ENCODE results near the gene DEPDC5.

The DEPDC5 gene

DNA sequence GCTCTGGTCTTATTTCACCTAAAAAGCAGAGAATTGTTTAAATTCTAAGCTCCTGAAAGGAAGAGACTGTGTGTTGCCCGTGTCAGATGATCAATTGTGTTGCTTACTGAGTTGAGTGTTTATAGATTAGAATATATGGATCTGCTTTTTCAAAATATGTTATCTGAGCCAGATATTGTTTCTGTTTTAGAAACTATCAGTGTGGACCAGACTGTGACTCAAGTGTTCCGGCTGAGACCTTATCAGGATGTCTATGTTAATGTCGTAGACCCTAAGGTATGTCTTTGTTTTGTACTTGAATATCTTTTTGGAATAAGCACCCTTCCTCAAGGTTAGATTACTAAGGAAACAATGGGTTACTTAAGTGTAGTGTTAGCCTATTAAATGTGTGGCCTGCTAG is 11.0 kb downstream of the DEPDC5 start:
- H3K79me2 ChIP-seq = no peaks in the 10 kb centered on the region
- H3K36me3 ChIP-seq (ENCODE audit: control insufficient read depth, insufficient read depth, low read length) = no peaks in the 10 kb centered on the region
- no peaks in the 10 kb centered on the region for H3K4me1 ChIP-seq
- H3K27ac ChIP-seq = no peak overlapping the region
- H3K4me3 ChIP-seq (ENCODE audit: low read depth, low read length) = no peak overlapping the region
- H2AFZ ChIP-seq = no peak overlapping the region
- no peaks in the 10 kb centered on the region for H3K9me3 ChIP-seq (ENCODE audit: control insufficient read depth, low read length)
- H3K27me3 ChIP-seq (ENCODE audit: control insufficient read depth, insufficient read depth, low read length) = no peaks in the 10 kb centered on the region
- no peak for TF ChIP-seq CTCF (IDR thresholded peaks at IDR 0.05)
- no peak overlapping the region for H3K9ac ChIP-seq
- no peak overlapping the region for H3K4me2 ChIP-seq (ENCODE audit: low read length)

- H3K4me1 ChIP-seq = no peaks in the 10 kb centered on the region
- no peak overlapping the region for H3K9ac ChIP-seq
- H3K36me3 ChIP-seq (ENCODE audit: control insufficient read depth, insufficient read depth, low read length) = no peaks in the 10 kb centered on the region
These were observed 14.7 kb downstream of the DEPDC5 start for GRCh38 chr22:31768422-31769059.

GRCh38 chr22:31773416-31773815 is 19.6 kb downstream of the DEPDC5 start:
- Histone ChIP-seq H3K79me2 (no peaks in the 10 kb centered on the region), H3K4me3 (ENCODE audit: low read depth, low read length) (no peak overlapping the region), H3K36me3 (ENCODE audit: control insufficient read depth, insufficient read depth, low read length) (no peaks in the 10 kb centered on the region), H3K4me1 (no peaks in the 10 kb centered on the region), H3K27ac (no peak overlapping the region), H2AFZ (no peak overlapping the region), H3K9me3 (ENCODE audit: control insufficient read depth, low read length) (no peaks in the 10 kb centered on the region), H3K4me2 (ENCODE audit: low read length) (no peak overlapping the region), H3K9ac (no peak overlapping the region), H3K27me3 (ENCODE audit: control insufficient read depth, insufficient read depth, low read length) (no peaks in the 10 kb centered on the region)
- TF ChIP-seq CTCF (IDR thresholded peaks at IDR 0.05) = no peak

More at GRCh38 chr22:31768422-31769059, 14.7 kb downstream of the DEPDC5 start:
- H3K79me2 ChIP-seq = no peaks in the 10 kb centered on the region
- no peaks in the 10 kb centered on the region for H3K9me3 ChIP-seq (ENCODE audit: control insufficient read depth, low read length)
- no peaks in the 10 kb centered on the region for H3K27me3 ChIP-seq (ENCODE audit: control insufficient read depth, insufficient read depth, low read length)
- H2AFZ ChIP-seq = no peak overlapping the region
- no peak overlapping the region for H3K27ac ChIP-seq
- H3K4me3 ChIP-seq (ENCODE audit: low read depth, low read length) = no peak overlapping the region
- no peak for TF ChIP-seq CTCF (IDR thresholded peaks at IDR 0.05)
- no peak overlapping the region for H3K4me2 ChIP-seq (ENCODE audit: low read length)

DNA sequence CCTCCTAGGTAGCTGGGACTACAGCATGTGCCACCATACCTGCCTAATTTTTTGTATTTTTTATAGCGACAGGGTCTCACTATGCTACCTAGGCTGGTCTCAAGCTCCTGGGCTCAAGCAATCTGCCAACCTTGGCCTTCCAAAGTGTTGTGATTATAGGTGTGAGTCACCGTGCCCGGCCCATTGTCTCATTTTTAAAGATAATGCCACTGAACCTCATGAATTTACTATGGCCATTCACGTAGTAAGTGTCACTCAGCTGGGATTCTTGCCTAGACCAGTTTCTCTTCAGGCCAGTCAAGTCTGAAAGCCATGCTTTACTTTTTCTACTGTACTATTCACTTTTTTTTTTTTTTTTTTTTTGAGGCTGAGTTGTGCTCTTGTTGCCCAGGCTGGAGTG is 22.4 kb downstream of the DEPDC5 start:
- Histone ChIP-seq H2AFZ (no peak overlapping the region), H3K9me3 (ENCODE audit: control insufficient read depth, low read length) (no peaks in the 10 kb centered on the region), H3K27ac (no peak overlapping the region), H3K36me3 (ENCODE audit: control insufficient read depth, insufficient read depth, low read length) (no peaks in the 10 kb centered on the region), H3K27me3 (ENCODE audit: control insufficient read depth, insufficient read depth, low read length) (no peaks in the 10 kb centered on the region), H3K9ac (no peak overlapping the region), H3K4me2 (ENCODE audit: low read length) (no peak overlapping the region), H3K4me3 (ENCODE audit: low read depth, low read length) (no peak overlapping the region), H3K79me2 (no peaks in the 10 kb centered on the region), H3K4me1 (no peaks in the 10 kb centered on the region)
- TF ChIP-seq CTCF (IDR thresholded peaks at IDR 0.05) = no peak

DNA sequence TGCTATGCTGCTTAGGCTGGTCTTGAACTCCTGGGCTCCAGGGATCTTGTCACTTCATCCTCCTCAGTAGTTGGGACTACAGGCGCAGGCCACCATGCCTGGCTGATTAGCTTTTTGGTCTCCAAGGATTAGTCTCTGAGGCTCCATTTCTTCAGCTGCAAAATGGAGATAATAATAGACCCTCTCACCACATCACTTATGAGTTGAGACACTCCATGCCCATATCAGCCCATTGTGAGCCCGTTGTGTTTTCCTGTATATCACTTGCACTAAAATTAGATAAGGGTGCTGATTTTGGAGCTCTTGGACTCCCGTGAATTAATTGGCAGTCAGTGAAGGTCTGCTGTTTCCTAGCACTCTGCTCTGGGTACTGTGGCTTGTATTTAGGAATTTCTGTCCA is 36.0 kb downstream of the DEPDC5 start:
- Histone ChIP-seq H3K79me2 (no peaks in the 10 kb centered on the region), H2AFZ (no peak overlapping the region), H3K27me3 (ENCODE audit: control insufficient read depth, insufficient read depth, low read length) (no peaks in the 10 kb centered on the region), H3K9ac (no peak overlapping the region), H3K27ac (no peak overlapping the region), H3K4me2 (ENCODE audit: low read length) (no peak overlapping the region), H3K4me3 (ENCODE audit: low read depth, low read length) (no peak overlapping the region), H3K4me1 (no peaks in the 10 kb centered on the region), H3K9me3 (ENCODE audit: control insufficient read depth, low read length) (no peaks in the 10 kb centered on the region), H3K36me3 (ENCODE audit: control insufficient read depth, insufficient read depth, low read length) (no peaks in the 10 kb centered on the region)
- TF ChIP-seq CTCF (IDR thresholded peaks at IDR 0.05) = no peak

All from parathyroid adenoma (tissue), 2 donors.